HG03175 (cell line): ENCODE data around the gene RNPEPL1.

ENCODE experiments used
- ATAC-seq: cut with Tn5 transposase; IDR thresholded peaks from one replicate; pipeline ENCODE4 v1.9.1; 2021; ENCODE audit warnings: mild to moderate bottlenecking, moderate library complexity; ENCODE audit not compliant: unreplicated experiment

RNPEPL1 gene

DNA sequence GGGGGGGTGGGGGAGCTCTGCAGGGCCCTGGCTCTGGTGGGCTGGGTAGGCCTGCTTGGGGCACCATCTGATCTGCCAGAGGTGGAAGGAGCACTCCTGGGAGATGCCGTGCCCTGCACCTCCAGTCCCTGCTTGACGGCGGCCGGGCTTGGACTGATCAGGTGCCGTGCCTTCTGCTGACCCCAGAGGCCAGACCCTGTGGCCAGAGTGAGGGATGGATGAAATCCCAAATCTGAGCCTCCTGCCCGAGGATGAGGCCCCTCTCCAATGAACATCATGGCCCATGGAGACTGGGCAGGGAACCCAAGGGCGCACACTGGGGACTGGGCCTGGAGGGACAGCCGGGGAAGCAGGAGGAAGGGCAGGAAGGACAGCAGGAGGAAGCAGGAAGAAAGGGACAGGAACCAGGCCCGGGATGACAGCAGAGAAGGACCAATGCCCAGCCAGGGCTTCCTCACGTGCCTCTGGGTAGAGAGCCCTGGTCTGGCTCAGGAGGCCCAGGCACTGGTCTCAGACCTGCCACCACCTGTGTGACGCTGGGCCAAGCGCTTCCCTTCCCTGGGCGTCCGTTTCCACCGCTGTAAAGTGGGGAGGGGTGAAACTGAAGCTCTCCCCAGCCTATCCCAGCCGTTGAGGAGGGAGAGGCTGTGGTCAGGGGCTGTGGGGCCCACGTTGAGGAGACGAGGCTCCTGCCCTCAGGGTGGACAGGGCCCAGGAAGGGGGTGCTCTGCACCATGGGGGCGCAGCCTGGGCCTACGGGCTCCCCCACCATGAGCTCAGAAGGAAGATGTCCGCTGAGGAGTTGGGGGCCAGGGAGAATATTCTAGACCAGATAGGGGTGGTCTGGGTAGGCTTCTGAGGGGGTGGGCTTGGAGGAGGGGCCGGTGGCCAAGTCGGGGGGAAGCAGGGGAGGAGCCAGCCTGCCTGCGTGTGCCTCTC lies 56.0 kb downstream of the RNPEPL1 start:
- no peak for ATAC-seq

DNA sequence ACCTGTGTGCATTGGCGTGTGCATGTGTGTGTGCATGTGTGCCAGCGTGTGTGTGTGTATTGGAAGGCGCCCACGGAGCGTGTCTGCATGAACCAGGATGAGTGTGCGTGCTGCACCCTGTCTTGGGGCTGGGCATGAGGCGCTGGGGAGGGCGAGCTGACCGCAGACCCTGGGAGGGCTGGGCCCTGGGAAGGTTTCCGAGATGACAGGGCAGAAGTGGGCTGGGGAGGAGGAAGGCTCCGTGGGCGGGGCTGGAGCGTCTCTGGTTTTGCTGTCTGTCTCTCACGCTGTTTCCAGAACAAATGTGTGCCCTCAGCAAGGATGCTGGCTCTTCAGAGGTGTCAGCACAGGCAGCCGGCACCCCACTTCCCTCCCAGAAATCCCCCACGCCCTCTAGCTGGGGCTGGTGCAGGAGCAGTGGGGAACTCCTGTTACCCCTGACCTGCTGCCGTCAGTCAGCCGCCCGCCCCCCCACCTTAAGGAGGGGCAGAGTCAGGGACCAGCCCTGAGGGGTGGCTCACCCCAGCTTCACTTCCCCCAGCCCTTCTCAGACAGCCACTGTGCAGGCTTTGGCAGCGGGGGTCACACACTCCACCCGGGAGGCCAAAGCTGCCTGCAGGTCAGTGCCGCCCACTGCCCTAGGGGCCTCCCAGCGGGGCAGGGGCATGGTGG lies 56.8 kb downstream of the RNPEPL1 start, which contains the start of gene GPR35:
Gene GPR35 (plus strand): TSS at position 531 of the 672 bp plus-strand sequence. CDS start 4,473 bp downstream, outside the sequence.
- ATAC-seq, result no peak

DNA sequence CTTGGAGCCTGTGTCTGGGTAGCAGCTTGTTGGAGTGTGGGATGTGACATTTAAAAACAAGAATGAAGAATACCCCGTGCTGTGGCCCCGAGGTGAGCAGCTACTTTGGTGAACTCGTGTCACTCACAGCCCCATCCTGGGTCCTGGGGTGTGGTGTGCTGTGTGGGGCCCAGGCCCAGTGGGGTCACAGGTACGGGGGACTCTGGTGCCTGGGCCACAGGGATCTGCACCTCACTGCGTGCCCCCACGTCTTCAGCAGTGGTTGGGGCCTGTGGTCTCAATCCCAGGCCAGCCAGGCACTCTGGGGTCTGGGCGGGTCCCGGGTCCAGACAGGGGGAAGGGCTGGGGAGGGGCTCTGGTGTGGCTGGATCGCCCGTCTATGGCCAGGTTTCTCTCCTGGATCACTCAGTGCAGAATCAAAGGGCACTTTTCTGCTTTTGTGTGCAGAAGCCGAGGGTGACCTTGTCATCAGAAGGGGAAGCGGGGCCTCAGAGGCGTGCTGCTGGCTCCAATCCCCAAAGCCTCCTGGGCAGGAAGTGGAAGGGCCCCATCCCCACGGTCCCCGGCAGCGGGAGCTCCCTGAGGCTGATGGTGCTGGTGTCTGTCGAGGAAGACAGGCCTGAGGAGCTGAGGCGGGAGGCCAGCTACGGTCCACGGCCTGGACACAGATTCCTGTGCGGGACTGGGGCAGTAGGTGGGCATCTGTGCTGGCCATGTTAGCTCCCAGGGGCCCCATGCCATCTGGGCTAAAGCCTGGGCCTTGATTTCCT lies 58.4 kb downstream of the RNPEPL1 start:
- no peak for ATAC-seq

GRCh38 chr2:240627736-240628506 lies 59.6 kb downstream of the RNPEPL1 start:
- ATAC-seq, result no peak

DNA sequence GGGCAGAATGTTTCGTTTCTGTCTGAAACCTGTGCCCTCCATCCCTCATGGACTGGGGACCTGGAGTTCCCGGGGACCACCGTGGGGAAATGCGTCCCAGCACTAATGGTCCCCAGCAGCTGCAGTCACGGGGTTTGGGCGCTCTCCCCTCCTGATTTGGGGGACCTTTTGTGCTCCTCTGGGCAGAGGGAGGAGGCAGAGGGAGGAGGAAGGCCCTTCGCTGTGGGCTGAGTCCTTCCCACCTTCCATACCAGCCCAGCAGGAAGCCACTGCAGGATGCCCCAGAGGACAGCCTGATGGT lies 60.2 kb downstream of the RNPEPL1 start:
- no peak for ATAC-seq

- no peak for ATAC-seq
Measured at GRCh38 chr2:240628808-240629618, 60.7 kb downstream of the RNPEPL1 start.

DNA sequence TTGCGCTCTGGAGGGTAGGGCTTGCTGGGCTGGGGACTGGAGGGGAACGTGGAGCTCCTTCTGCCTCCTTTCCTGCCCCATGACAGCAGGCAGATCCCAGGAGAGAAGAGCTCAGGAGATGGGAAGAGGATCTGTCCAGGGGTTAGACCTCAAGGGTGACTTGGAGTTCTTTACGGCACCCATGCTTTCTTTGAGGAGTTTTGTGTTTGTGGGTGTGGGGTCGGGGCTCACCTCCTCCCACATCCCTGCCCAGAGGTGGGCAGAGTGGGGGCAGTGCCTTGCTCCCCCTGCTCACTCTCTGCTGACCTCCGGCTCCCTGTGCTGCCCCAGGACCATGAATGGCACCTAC lies 61.3 kb downstream of the RNPEPL1 start:
- no peak for ATAC-seq

DNA sequence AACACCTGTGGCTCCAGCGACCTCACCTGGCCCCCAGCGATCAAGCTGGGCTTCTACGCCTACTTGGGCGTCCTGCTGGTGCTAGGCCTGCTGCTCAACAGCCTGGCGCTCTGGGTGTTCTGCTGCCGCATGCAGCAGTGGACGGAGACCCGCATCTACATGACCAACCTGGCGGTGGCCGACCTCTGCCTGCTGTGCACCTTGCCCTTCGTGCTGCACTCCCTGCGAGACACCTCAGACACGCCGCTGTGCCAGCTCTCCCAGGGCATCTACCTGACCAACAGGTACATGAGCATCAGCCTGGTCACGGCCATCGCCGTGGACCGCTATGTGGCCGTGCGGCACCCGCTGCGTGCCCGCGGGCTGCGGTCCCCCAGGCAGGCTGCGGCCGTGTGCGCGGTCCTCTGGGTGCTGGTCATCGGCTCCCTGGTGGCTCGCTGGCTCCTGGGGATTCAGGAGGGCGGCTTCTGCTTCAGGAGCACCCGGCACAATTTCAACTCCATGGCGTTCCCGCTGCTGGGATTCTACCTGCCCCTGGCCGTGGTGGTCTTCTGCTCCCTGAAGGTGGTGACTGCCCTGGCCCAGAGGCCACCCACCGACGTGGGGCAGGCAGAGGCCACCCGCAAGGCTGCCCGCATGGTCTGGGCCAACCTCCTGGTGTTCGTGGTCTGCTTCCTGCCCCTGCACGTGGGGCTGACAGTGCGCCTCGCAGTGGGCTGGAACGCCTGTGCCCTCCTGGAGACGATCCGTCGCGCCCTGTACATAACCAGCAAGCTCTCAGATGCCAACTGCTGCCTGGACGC lies 61.9 kb downstream of the RNPEPL1 start:
- no peak for ATAC-seq
